ENCODE results near the gene MEX3D.

The MEX3D gene

DNA sequence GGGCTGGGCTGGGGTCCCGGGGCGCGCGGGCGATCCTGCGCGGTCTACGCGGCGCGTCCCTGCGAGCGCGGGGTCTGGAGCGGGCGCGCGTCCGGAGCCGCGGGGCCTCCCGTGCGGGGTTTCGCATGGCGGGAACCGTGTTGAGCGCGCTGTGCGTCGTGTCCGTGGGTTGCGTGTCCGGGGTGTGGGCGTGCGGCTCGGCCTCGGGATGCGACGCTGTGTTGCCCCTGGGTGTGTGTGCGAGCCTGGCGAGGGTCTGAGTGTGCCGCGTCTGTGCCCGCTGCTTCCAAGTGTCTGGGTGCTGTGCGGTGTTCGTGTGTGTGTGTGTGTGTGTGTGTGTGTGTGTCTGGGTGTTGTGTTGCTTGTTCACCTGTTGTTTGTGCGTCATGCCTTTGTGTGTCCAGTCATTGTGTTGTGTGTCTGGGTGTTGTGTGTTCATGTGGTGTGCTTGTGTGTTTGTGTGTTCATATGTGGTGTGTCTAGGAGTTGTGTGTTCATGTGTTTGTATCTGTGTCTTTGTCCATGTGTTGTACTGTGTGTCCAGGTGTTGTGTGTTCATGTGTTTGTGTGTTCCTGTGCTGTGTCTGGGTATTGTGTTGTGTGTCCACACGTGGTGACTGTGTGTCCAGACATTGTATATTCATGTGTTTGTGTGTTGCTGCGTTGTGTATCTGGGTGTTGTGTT lies 43.7 kb downstream of the MEX3D start:
- Histone ChIP-seq H3K9me3 (ENCODE audit: control insufficient read depth, low read length) (no peaks in the 10 kb centered on the region), H3K27ac (no peak overlapping the region), H3K4me3 (ENCODE audit: low read depth, low read length) (no peak overlapping the region), H3K27me3 (ENCODE audit: control insufficient read depth, insufficient read depth, low read length) (no peaks in the 10 kb centered on the region), H3K4me2 (ENCODE audit: low read length) (peak overlapping the region; percentile 35), H2AFZ (no peak overlapping the region), H3K9ac (no peak overlapping the region), H3K79me2 (no peaks in the 10 kb centered on the region), H3K36me3 (ENCODE audit: control insufficient read depth, insufficient read depth, low read length) (no peaks in the 10 kb centered on the region), H3K4me1 (no peaks in the 10 kb centered on the region)
- TF ChIP-seq, protein P1, sequence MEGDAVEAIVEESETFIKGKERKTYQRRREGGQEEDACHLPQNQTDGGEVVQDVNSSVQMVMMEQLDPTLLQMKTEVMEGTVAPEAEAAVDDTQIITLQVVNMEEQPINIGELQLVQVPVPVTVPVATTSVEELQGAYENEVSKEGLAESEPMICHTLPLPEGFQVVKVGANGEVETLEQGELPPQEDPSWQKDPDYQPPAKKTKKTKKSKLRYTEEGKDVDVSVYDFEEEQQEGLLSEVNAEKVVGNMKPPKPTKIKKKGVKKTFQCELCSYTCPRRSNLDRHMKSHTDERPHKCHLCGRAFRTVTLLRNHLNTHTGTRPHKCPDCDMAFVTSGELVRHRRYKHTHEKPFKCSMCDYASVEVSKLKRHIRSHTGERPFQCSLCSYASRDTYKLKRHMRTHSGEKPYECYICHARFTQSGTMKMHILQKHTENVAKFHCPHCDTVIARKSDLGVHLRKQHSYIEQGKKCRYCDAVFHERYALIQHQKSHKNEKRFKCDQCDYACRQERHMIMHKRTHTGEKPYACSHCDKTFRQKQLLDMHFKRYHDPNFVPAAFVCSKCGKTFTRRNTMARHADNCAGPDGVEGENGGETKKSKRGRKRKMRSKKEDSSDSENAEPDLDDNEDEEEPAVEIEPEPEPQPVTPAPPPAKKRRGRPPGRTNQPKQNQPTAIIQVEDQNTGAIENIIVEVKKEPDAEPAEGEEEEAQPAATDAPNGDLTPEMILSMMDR (IDR thresholded peaks at IDR 0.05) = no peak

DNA sequence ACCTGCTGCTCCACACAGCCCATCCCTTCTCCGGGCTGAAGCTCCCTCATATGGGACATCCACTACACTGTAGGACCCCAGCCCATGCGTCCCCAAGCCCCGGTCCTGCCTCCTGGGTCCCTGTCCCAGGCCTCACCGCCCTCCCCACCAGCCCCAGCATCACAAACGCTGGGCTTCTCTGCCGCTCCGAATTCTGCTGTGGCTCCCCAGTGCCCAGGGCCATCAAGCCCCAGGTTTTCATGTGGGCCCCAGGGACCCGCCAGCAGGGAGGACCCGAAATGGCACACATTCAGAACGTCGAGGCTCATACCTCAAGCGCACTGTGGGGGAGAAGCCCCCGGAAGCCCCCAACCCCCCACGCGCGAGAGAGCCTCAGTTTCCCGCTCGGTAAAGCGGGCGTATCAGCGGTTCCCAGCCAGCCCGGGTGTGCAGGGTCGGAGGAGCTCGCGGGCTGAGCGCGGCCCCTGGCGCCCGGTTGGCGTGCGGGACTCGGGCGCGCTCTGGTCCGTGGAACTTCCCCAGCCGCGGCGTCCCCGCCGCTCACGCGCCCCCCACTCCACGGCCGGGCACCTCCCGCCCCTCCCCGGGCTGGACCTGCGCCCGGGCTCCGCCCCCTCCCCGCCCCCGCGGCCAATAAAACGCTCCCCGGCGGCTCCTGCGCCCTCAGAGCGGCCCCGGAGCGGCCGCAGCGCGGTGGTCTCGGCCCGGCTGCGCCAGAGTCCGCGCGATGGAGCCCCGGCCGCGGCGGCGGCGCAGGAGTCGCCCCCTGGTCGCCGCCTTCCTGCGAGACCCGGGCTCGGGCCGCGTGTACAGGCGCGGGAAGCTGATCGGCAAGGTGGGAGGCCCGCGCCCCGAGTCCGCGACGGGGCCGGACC lies 44.5 kb downstream of the MEX3D start, which contains the start of gene PLK5:
PLK5 (plus strand) TSS at position 666 of the 875 bp plus-strand sequence. CDS start 2,920 bp downstream, outside the sequence.
- Histone ChIP-seq H3K27me3 (ENCODE audit: control insufficient read depth, insufficient read depth, low read length) (no peaks in the 10 kb centered on the region), H3K9me3 (ENCODE audit: control insufficient read depth, low read length) (no peaks in the 10 kb centered on the region), H3K4me3 (ENCODE audit: low read depth, low read length) (no peak within 1 kb of the TSS), H3K9ac (no peak within 1 kb of the TSS), H3K4me1 (no peaks in the 10 kb centered on the region), H2AFZ (no peak within 1 kb of the TSS), H3K27ac (no peak within 1 kb of the TSS), H3K79me2 (no peaks in the 10 kb centered on the region), H3K36me3 (ENCODE audit: control insufficient read depth, insufficient read depth, low read length) (no peaks in the 10 kb centered on the region), H3K4me2 (ENCODE audit: low read length) (peak within 1 kb of the TSS; percentile 35)
- TF ChIP-seq, protein P1 (IDR thresholded peaks at IDR 0.05) = no peak

DNA sequence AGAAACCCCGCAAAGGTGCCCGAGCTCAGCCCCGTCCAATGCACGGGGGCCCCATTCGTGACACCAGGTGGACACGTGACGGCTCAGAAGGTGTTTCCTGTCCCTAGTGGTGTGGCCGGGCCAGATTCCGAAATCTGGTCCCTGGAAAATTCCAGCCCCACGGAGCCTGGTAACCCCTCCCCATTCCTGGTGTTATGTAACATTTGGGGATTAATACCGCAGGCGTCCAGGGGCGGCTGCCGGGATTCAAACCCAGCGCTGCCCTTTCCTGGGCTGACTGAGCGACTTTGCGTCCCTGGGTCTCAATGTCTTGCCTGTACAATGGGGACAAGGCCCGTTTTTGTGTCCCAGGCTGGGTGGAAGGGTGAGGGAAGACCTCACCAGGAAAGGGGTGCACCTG lies 45.3 kb downstream of the MEX3D start:
- no peaks in the 10 kb centered on the region for H3K79me2 ChIP-seq
- H3K27me3 ChIP-seq (ENCODE audit: control insufficient read depth, insufficient read depth, low read length) = no peaks in the 10 kb centered on the region
- no peak overlapping the region for H3K27ac ChIP-seq
- no peaks in the 10 kb centered on the region for H3K4me1 ChIP-seq
- no peaks in the 10 kb centered on the region for H3K9me3 ChIP-seq (ENCODE audit: control insufficient read depth, low read length)
- no peak overlapping the region for H3K4me3 ChIP-seq (ENCODE audit: low read depth, low read length)
- no peaks in the 10 kb centered on the region for H3K36me3 ChIP-seq (ENCODE audit: control insufficient read depth, insufficient read depth, low read length)
- no peak overlapping the region for H2AFZ ChIP-seq
- H3K4me2 ChIP-seq (ENCODE audit: low read length) = no peak overlapping the region
- no peak overlapping the region for H3K9ac ChIP-seq
- TF ChIP-seq, protein P1 (IDR thresholded peaks at IDR 0.05) = no peak

DNA sequence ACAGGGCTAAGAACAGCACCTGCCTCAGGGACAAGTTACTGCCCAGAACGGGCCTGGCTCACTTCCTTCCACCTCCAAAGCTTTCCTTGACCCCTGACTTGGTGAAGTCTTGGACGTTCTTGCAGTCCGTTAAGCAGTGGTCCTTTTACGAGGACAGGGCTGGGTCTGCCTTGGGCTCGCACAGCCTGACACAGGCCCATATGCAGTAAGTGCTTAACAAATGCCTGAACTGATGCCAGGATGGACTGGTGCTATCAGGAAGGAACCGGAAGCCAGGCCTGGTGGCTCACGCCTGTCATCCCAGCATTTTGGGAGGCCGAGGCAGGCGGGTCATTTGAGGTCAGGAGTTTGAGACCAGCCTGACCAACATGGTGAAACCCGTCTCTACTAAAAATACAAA lies 46.1 kb downstream of the MEX3D start:
- Histone ChIP-seq H3K4me3 (ENCODE audit: low read depth, low read length) (no peak overlapping the region), H3K9ac (no peak overlapping the region), H3K4me2 (ENCODE audit: low read length) (no peak overlapping the region), H3K27ac (no peak overlapping the region), H3K36me3 (ENCODE audit: control insufficient read depth, insufficient read depth, low read length) (no peaks in the 10 kb centered on the region), H3K79me2 (no peaks in the 10 kb centered on the region), H3K4me1 (no peaks in the 10 kb centered on the region), H3K27me3 (ENCODE audit: control insufficient read depth, insufficient read depth, low read length) (no peaks in the 10 kb centered on the region), H3K9me3 (ENCODE audit: control insufficient read depth, low read length) (no peaks in the 10 kb centered on the region), H2AFZ (no peak overlapping the region)
- TF ChIP-seq, protein P1 (IDR thresholded peaks at IDR 0.05) = no peak
